Endothelial cell of umbilical vein (primary cell): ENCODE results near the gene TUT7. TPM values are rescaled to one million over a fixed set of nuclear protein-coding genes. Genes with fewer than 3 reads are reported as not detected.

Experiments
- BruUV-seq: library from RNA; stranded (reverse); fragments of 400-500 nt; replicated peaks from 2 replicates; lab custom pipeline; 2021; lab: Mats Ljungman, UMichigan
- CTCF ChIA-PET: fragments of 300-600, 350-600 bp; sonication (Branson Sonifier 250); formaldehyde crosslinking; loops from one replicate; lab custom pipeline; 2021; ENCODE audit warnings: antibody characterized with exemption, inconsistent platforms; lab: Charles Lee
- POLR2A ChIA-PET: fragments of 300-600, 350-600 bp; sonication (Branson Sonifier 250); formaldehyde crosslinking; loops from one replicate; lab custom pipeline; 2021; ENCODE audit warnings: antibody characterized with exemption, inconsistent platforms; lab: Charles Lee
- DNase-seq: peaks from one replicate; pipeline ENCODE4 v3.0.0-alpha.2; 2011; ENCODE audit warnings: low read depth, low spot score
- FAIRE-seq: peaks from 2 replicates; lab custom pipeline; 2011; peaks lifted over from hg19 to GRCh38; lab: Jason Lieb, UNC
- H2AFZ ChIP-seq: 2 replicates; pipeline ENCODE4 v1.6.0; 2012; ENCODE audit warnings: low read depth, low read length, control low read depth, inconsistent platforms
- H3K27ac ChIP-seq: 2 replicates; pipeline ENCODE4 v1.5.1; 2011; ENCODE audit warnings: low read depth, mild to moderate bottlenecking, control low read depth, low read length, moderate library complexity; ENCODE audit not compliant: insufficient read depth
- H3K27me3 ChIP-seq, 2 experiments: 2 replicates each; pipeline versions ENCODE4 v1.6.0 to v1.6.1; 2011; ENCODE audit warnings: low read length in 2 of 2, mixed read lengths in 1 of 2; ENCODE audit not compliant: control insufficient read depth in 2 of 2, insufficient read depth in 2 of 2
- H3K36me3 ChIP-seq, 2 experiments: 2 replicates in 1 of 2; 3 replicates in 1 of 2; pipeline ENCODE4 v1.5.1; 2011; ENCODE audit warnings: low read length in 2 of 2, mild to moderate bottlenecking in 1 of 2, moderate library complexity in 1 of 2; ENCODE audit not compliant: control insufficient read depth in 2 of 2, insufficient read depth in 2 of 2; ENCODE audit errors: extremely low read depth in 1 of 2
- H3K4me1 ChIP-seq: 3 replicates; pipeline ENCODE4 v1.5.1; 2011; ENCODE audit warnings: mild to moderate bottlenecking, low read length; ENCODE audit not compliant: control insufficient read depth, insufficient read depth; ENCODE audit errors: extremely low read depth
- H3K4me2 ChIP-seq: 2 replicates; pipeline ENCODE4 v1.6.1; 2011; ENCODE audit warnings: low read length, control low read depth, mixed read lengths; ENCODE audit not compliant: insufficient read depth
- H3K4me3 ChIP-seq, 3 experiments: fragments of 200-600 bp in 1 of 3; sonication (generic), shearing (Covaris generic) in 1 of 3; replicated peaks in 1 of 3; 2 replicates each; pipeline ENCODE4 v1.5.1; 2011 to 2016; ENCODE audit warnings: control low read depth in 3 of 3, low read length in 3 of 3, mild to moderate bottlenecking in 2 of 3, inconsistent platforms in 1 of 3, low read depth in 1 of 3, moderate library complexity in 1 of 3; ENCODE audit not compliant: insufficient read depth in 1 of 3
- H3K79me2 ChIP-seq: 2 replicates; pipeline ENCODE4 v1.6.0; 2012; ENCODE audit warnings: low read length, inconsistent platforms; ENCODE audit not compliant: control insufficient read depth, insufficient read depth
- H3K9ac ChIP-seq: replicated peaks from 2 replicates; pipeline ENCODE3; 2011; ENCODE audit warnings: low read length, control low read depth; ENCODE audit not compliant: insufficient read depth; ENCODE audit errors: extremely low read depth
- H3K9me1 ChIP-seq: replicated peaks from 3 replicates; pipeline ENCODE4 v1.6.0; 2011; ENCODE audit warnings: mild to moderate bottlenecking, low read length; ENCODE audit not compliant: control insufficient read depth, insufficient read depth; ENCODE audit errors: extremely low read depth
- H3K9me3 ChIP-seq: replicated peaks from 2 replicates; pipeline ENCODE4 v1.5.1; 2012; ENCODE audit warnings: low read length, inconsistent platforms; ENCODE audit not compliant: control insufficient read depth, insufficient read depth
- H4K20me1 ChIP-seq: replicated peaks from 2 replicates; pipeline ENCODE3; 2011; ENCODE audit warnings: mild to moderate bottlenecking, low read length; ENCODE audit not compliant: control insufficient read depth, insufficient read depth; ENCODE audit errors: extremely low read depth
- EZH2 ChIP-seq: IDR thresholded peaks from 2 replicates; pipeline ENCODE4 v1.6.1; 2012; ENCODE audit warnings: borderline replicate concordance, low read depth, mild to moderate bottlenecking, moderate library complexity, low read length, inconsistent platforms; ENCODE audit not compliant: severe bottlenecking
- FOS ChIP-seq: IDR thresholded peaks from 2 replicates; pipeline ENCODE4 v1.6.1; 2011; ENCODE audit warnings: mild to moderate bottlenecking, low read length, moderate library complexity, borderline replicate concordance; ENCODE audit not compliant: insufficient read depth
- GATA2 ChIP-seq: IDR thresholded peaks from 2 replicates; pipeline ENCODE4 v1.7.0; 2011; ENCODE audit warnings: low read depth, mild to moderate bottlenecking, moderate library complexity, mixed read lengths, low read length; ENCODE audit not compliant: insufficient read length, insufficient read depth
- JUN ChIP-seq: IDR thresholded peaks from 2 replicates; pipeline ENCODE4 v1.6.1; 2011; ENCODE audit warnings: borderline replicate concordance, low read depth; ENCODE audit not compliant: insufficient read length, insufficient read depth
- MYC ChIP-seq: IDR thresholded peaks from one replicate; pipeline ENCODE4 v1.6.1; 2011; ENCODE audit warnings: mild to moderate bottlenecking, low read depth, low read length
- POLR2A ChIP-seq: IDR thresholded peaks from 2 replicates; pipeline ENCODE4 v1.6.1; 2012; ENCODE audit warnings: low read depth, mild to moderate bottlenecking, control low read depth, low read length
- POLR2AphosphoS5 ChIP-seq: IDR thresholded peaks from 2 replicates; pipeline ENCODE4 v1.6.1; 2012; ENCODE audit warnings: low read depth, mild to moderate bottlenecking, control low read depth, low read length, moderate library complexity; ENCODE audit not compliant: insufficient read depth
- dilution Hi-C: fragments of 300-500 bp; cut with MboI; formaldehyde crosslinking; loops from one replicate; pipeline ENCODE4 v1.15.0; 2019; ENCODE audit warnings: low sequenced_read_pairs; ENCODE audit not compliant: extremely low pct_ligation_motif_present
- intact Hi-C: fragments of 100-400 bp; cut with micrococcal nuclease; formaldehyde crosslinking; loops from one replicate; pipeline ENCODE4 v1.10.0; 2022
- polyA plus RNA-seq, 4 experiments: library from polyadenylated mRNA; depleted of rRNA in 3 of 4; stranded (reverse) in 3 of 4; unstranded in 1 of 4; fragments of >200 nt; gene quantifications; 2 replicates each; pipeline versions ENCODE4 v1.2.1 to v1.2.3, GENCODE V29; 2011 to 2012; ENCODE audit warnings: missing spikeins in 1 of 4
- total RNA-seq: library from RNA; stranded (reverse); gene quantifications from 2 replicates; pipeline ENCODE4 v1.2.3, GENCODE V29; 2021
- TF ChIP-seq, protein P1 (sequence below): IDR thresholded peaks from 2 replicates; pipeline ENCODE4 v1.6.1; 2011; ENCODE audit not compliant: insufficient read depth, insufficient read length
- TF ChIP-seq, protein P2 (sequence below), 2 donors: IDR thresholded peaks; 1 replicate in 1 of 2; 2 replicates in 1 of 2; pipeline ENCODE4 v1.5.1; 2011; ENCODE audit warnings: low read length in 2 of 2, mild to moderate bottlenecking in 2 of 2, moderate library complexity in 2 of 2, control low read depth in 1 of 2, inconsistent platforms in 1 of 2, low read depth in 1 of 2; ENCODE audit not compliant: insufficient read depth in 1 of 2; ENCODE audit errors: extremely low read depth in 1 of 2

Gene TUT7
- total and polyA plus RNA-seq, 2 donors (not counting 3 experiments of a cell fraction or from before 2014, with no cell fraction given) = 5.1 to 19.0 TPM

DNA sequence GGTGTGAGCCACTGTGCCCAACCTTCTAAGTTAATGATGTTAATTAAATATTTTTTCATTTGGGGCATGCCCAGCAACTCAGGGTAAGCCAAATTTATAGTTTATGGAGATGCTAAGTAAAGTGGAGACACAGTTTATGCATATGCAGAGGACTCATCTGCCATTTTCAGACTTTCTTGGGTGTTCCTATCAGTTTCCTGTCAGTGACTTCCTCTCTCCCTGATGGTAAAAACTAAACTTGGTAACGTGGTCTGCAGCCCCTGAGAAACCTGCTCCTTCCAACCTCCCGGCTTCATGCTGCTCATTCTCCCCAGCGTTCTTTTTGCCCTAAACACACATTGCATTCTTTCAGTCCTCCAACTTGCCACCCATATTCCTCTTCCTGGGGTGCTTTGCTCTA, 48.4 kb upstream of the TUT7 start:
- H3K36me3 ChIP-seq = no peaks in the 10 kb centered on the region
- DNase-seq (no peak), FAIRE-seq (no peak)
- ChIA-PET CTCF (no interaction called here), POLR2A (no interaction called here)
- no peaks in the 10 kb centered on the region for H3K9me1 ChIP-seq
- no peaks in the 10 kb centered on the region for H3K79me2 ChIP-seq
- no peaks in the 10 kb centered on the region for H3K9me3 ChIP-seq
- intact Hi-C loops = no loop called here
- H3K27ac ChIP-seq = no peak overlapping the region
- H3K9ac ChIP-seq = no peak overlapping the region
- no peak overlapping the region for H3K4me3 ChIP-seq
- H4K20me1 ChIP-seq = no peaks in the 10 kb centered on the region
- TF ChIP-seq MYC = no peak
- no peak for TF ChIP-seq EZH2
- no peak for TF ChIP-seq POLR2AphosphoS5
- TF ChIP-seq POLR2A = no peak
- no peak for TF ChIP-seq JUN
- TF ChIP-seq, protein P1, sequence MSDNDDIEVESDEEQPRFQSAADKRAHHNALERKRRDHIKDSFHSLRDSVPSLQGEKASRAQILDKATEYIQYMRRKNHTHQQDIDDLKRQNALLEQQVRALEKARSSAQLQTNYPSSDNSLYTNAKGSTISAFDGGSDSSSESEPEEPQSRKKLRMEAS = no peak
- no peak for TF ChIP-seq FOS
- no peak for TF ChIP-seq GATA2
- TF ChIP-seq, protein P2, sequence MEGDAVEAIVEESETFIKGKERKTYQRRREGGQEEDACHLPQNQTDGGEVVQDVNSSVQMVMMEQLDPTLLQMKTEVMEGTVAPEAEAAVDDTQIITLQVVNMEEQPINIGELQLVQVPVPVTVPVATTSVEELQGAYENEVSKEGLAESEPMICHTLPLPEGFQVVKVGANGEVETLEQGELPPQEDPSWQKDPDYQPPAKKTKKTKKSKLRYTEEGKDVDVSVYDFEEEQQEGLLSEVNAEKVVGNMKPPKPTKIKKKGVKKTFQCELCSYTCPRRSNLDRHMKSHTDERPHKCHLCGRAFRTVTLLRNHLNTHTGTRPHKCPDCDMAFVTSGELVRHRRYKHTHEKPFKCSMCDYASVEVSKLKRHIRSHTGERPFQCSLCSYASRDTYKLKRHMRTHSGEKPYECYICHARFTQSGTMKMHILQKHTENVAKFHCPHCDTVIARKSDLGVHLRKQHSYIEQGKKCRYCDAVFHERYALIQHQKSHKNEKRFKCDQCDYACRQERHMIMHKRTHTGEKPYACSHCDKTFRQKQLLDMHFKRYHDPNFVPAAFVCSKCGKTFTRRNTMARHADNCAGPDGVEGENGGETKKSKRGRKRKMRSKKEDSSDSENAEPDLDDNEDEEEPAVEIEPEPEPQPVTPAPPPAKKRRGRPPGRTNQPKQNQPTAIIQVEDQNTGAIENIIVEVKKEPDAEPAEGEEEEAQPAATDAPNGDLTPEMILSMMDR (IDR thresholded peaks at IDR 0.05; ENCODE audit: extremely low read depth in 1 of 2, insufficient read depth in 1 of 2, low read depth in 1 of 2, low read length in 2 of 2) = no peak
- dilution Hi-C loops = no loop called here
- BruUV-seq = no TSS peak
- H2AFZ ChIP-seq = no peak overlapping the region
- H3K4me1 ChIP-seq = no peaks in the 10 kb centered on the region
- H3K4me2 ChIP-seq = no peak overlapping the region
- peaks cover 0 to 5% of the 10 kb centered on the region in 2 experiments for H3K27me3 ChIP-seq
